PC-9 (cell line): ENCODE measurements around the gene TMEM238. TPM values are rescaled to one million over a fixed set of nuclear protein-coding genes. Genes with fewer than 3 reads are reported as not detected.
"Not testable (repeated sequence)": the region's sequence is repeated elsewhere in the genome, so short reads cannot be mapped to it uniquely, and the experiment has no call there.

Source experiments
- BruUV-seq: library from RNA; stranded (reverse); fragments of 400-500 nt; replicated peaks from 2 replicates; lab custom pipeline; 2021; lab: Mats Ljungman, UMichigan
- CTCF ChIA-PET: fragments of 300-600 bp; sonication (Branson Sonifier 250); formaldehyde crosslinking; loops from one replicate; lab custom pipeline; 2022; ENCODE audit warnings: antibody characterized with exemption; lab: Charles Lee
- POLR2A ChIA-PET: fragments of 300-600 bp; sonication (Branson Sonifier 250); formaldehyde crosslinking; loops from one replicate; lab custom pipeline; 2022; ENCODE audit warnings: antibody characterized with exemption; ENCODE audit not compliant: unreplicated experiment; lab: Charles Lee
- DNase-seq, 2 experiments: peaks; one replicate each; pipeline versions ENCODE4 v3.0.0 to v3.0.0-alpha.2; 2015 to 2022; ENCODE audit warnings: mixed read lengths in 1 of 2
- H2AFZ ChIP-seq: fragments of 200-600 bp; sonication (generic); 2 replicates; pipeline ENCODE4 v1.8.1; 2017; ENCODE audit warnings: antibody characterized with exemption
- H3F3A ChIP-seq: fragments of 200-600 bp; sonication (generic); 2 replicates; pipeline ENCODE4 v1.8.1; 2017; ENCODE audit warnings: antibody characterized with exemption, mild to moderate bottlenecking, low read depth; ENCODE audit not compliant: insufficient read depth
- H3K27ac ChIP-seq: fragments of 200-600 bp; sonication (generic); 2 replicates; pipeline ENCODE4 v1.6.1; 2016; ENCODE audit warnings: mixed run types
- H3K27me3 ChIP-seq: fragments of 200-600 bp; sonication (generic); 2 replicates; pipeline ENCODE4 v1.6.1; 2016; ENCODE audit warnings: low read depth, mixed run types; ENCODE audit not compliant: insufficient read depth
- H3K36me3 ChIP-seq: fragments of 200-600 bp; sonication (generic); 2 replicates; pipeline ENCODE4 v1.6.1; 2016; ENCODE audit warnings: low read depth, mixed run types
- H3K4me1 ChIP-seq: fragments of 200-600 bp; sonication (generic); replicated peaks from 2 replicates; pipeline ENCODE4 v1.6.1; 2016; ENCODE audit warnings: mixed run types; ENCODE audit not compliant: insufficient read depth
- H3K4me2 ChIP-seq: fragments of 200-600 bp; sonication (generic); 2 replicates; pipeline ENCODE4 v1.6.1; 2017; ENCODE audit warnings: mixed run types
- H3K4me3 ChIP-seq: fragments of 200-600 bp; sonication (generic); 2 replicates; pipeline ENCODE4 v1.6.1; 2016; ENCODE audit warnings: mixed run types
- H3K79me2 ChIP-seq: fragments of 200-600 bp; sonication (generic); 2 replicates; pipeline ENCODE4 v1.6.1; 2017; ENCODE audit warnings: low read depth, mixed run types
- H3K9me2 ChIP-seq: fragments of 200-600 bp; sonication (generic); 2 replicates; pipeline ENCODE4 v1.8.1; 2017; ENCODE audit warnings: mild to moderate bottlenecking; ENCODE audit not compliant: insufficient read depth
- H3K9me3 ChIP-seq: fragments of 200-600 bp; sonication (generic); 2 replicates; pipeline ENCODE4 v1.8.1; 2016; ENCODE audit warnings: low read depth; ENCODE audit not compliant: insufficient read depth
- H4K20me1 ChIP-seq: fragments of 200-600 bp; sonication (generic); 2 replicates; pipeline ENCODE4 v1.8.1; 2017; ENCODE audit not compliant: insufficient read depth
- CTCF ChIP-seq: fragments of 200-600 bp; sonication (generic); conservative IDR thresholded peaks from 2 replicates; pipeline ENCODE4 v1.6.1; 2017; ENCODE audit warnings: mixed run types, antibody characterized with exemption, mild to moderate bottlenecking, moderate library complexity
- EZH2 ChIP-seq: fragments of 200-600 bp; sonication (generic); IDR thresholded peaks from 2 replicates; pipeline ENCODE4 v1.8.0; 2017; ENCODE audit warnings: antibody characterized with exemption, low read depth
- intact Hi-C: fragments of 100-400 bp; cut with micrococcal nuclease; formaldehyde crosslinking; loops from one replicate; pipeline ENCODE4 v1.10.0; 2022; ENCODE audit not compliant: unreplicated experiment
- total RNA-seq: library from RNA; stranded (reverse); gene quantifications from 2 replicates; pipeline ENCODE4 v1.2.3, GENCODE V29; 2021

TMEM238 gene
- total RNA-seq, 1 experiment from 2014 or later: 40.4 TPM

GRCh38 chr19:55336101-55336500, 48.0 kb downstream of the TMEM238 start:
- DNase-seq: peak in 1 of 2 experiments; percentile 32
- no peaks in the 10 kb centered on the region for H3K36me3 ChIP-seq
- H3K4me3 ChIP-seq: no peak overlapping the region
- no peaks in the 10 kb centered on the region for H3K9me3 ChIP-seq
- peaks cover 32% of the 10 kb centered on the region; the same call in 1 of the 2 replicates for H3F3A ChIP-seq
- no peaks in the 10 kb centered on the region for H3K9me2 ChIP-seq
- H3K4me2 ChIP-seq: no peak overlapping the region
- H2AFZ ChIP-seq: no peak overlapping the region
- ChIA-PET POLR2A (no interaction called here), CTCF (interaction anchor here (0.6 kb wide), 1 partner anchor 90 kb away, joined by 6 read pairs; no protein-coding TSS in a partner anchor)
- no peak for TF ChIP-seq CTCF
- TF ChIP-seq EZH2: no peak
- no peak overlapping the region for H3K27ac ChIP-seq
- H3K4me1 ChIP-seq: peaks cover 8% of the 10 kb centered on the region
- H4K20me1 ChIP-seq: no peaks in the 10 kb centered on the region
- H3K27me3 ChIP-seq: no peaks in the 10 kb centered on the region
- intact Hi-C loops: no loop called here
- no TSS peak for BruUV-seq
- peaks cover 11% of the 10 kb centered on the region for H3K79me2 ChIP-seq

GRCh38 chr19:55333870-55334269, 50.2 kb downstream of the TMEM238 start:
- no peak overlapping the region for H3K27ac ChIP-seq
- peaks cover 30% of the 10 kb centered on the region; the same call in 1 of the 2 replicates for H3F3A ChIP-seq
- TF ChIP-seq EZH2 (no peak), CTCF (no peak)
- no TSS peak for BruUV-seq
- peaks cover 17% of the 10 kb centered on the region for H3K4me1 ChIP-seq
- H3K27me3 ChIP-seq: no peaks in the 10 kb centered on the region
- H2AFZ ChIP-seq: no peak overlapping the region
- no peak for DNase-seq
- H3K9me2 ChIP-seq: no peaks in the 10 kb centered on the region
- H3K4me3 ChIP-seq: no peak overlapping the region
- H4K20me1 ChIP-seq: no peaks in the 10 kb centered on the region
- intact Hi-C loops: no loop called here
- no peaks in the 10 kb centered on the region for H3K9me3 ChIP-seq
- no peaks in the 10 kb centered on the region for H3K79me2 ChIP-seq
- ChIA-PET POLR2A (interaction anchor here (0.5 to 0.7 kb wide), 3 partner anchors 12 to 386 kb away, joined by 3 to 14 read pairs (median 5); partner anchors contain the start of gene NLRP7), CTCF (no interaction called here)
- no peaks in the 10 kb centered on the region for H3K36me3 ChIP-seq
- no peak overlapping the region for H3K4me2 ChIP-seq

GRCh38 chr19:55329791-55330190, 54.3 kb downstream of the TMEM238 start:
- POLR2A ChIA-PET: interaction anchor here (0.8 kb wide), 1 partner anchor 1727 kb away, joined by 14 read pairs; no protein-coding TSS in a partner anchor
- H4K20me1 ChIP-seq, H3K4me3 ChIP-seq, H3K27me3 ChIP-seq, BruUV-seq, H3K9me2 ChIP-seq, H3K4me2 ChIP-seq, H2AFZ ChIP-seq, H3K36me3 ChIP-seq, H3K79me2 ChIP-seq, H3K27ac ChIP-seq, H3K9me3 ChIP-seq, CTCF ChIA-PET, intact Hi-C loops: not testable (repeated sequence)
- peaks cover 17% of the 10 kb centered on the region for H3K4me1 ChIP-seq
- DNase-seq: peak in 1 of 2 experiments; percentile 59
- H3F3A ChIP-seq: peaks cover 35% of the 10 kb centered on the region; the same call in 1 of the 2 replicates

Other genes starting within 250 kb of the TMEM238 start
- 228 and 266 TPM in 2 replicates for gene TNNT1, start 235.1 kb downstream of the TMEM238 start, total RNA-seq
- 13.7 and 18.2 TPM in 2 replicates for gene TNNI3, start 226.6 kb downstream of the TMEM238 start, total RNA-seq
- 51.8 and 76.6 TPM in 2 replicates for gene DNAAF3, start 217.7 kb downstream of the TMEM238 start, total RNA-seq
- gene SYT5, start 204.0 kb downstream of the TMEM238 start, total RNA-seq: 1.3 and 2.8 TPM in 2 replicates
- 11.7 and 21.4 TPM in 2 replicates for gene PTPRH, start 174.8 kb downstream of the TMEM238 start, total RNA-seq
- 18.1 and 18.4 TPM in 2 replicates for gene TMEM86B, start 155.5 kb downstream of the TMEM238 start, total RNA-seq
- 136 and 159 TPM in 2 replicates for gene PPP6R1, start 125.3 kb downstream of the TMEM238 start, total RNA-seq
- gene HSPBP1, start 104.2 kb downstream of the TMEM238 start, total RNA-seq: 66.2 and 79.6 TPM in 2 replicates
- 6.5 and 14.4 TPM in 2 replicates for gene BRSK1, start 100.3 kb downstream of the TMEM238 start, total RNA-seq
- gene TMEM150B, start 59.0 kb downstream of the TMEM238 start, total RNA-seq: not detected in 2 replicates
- 71.6 and 80.7 TPM in 2 replicates for gene KMT5C, start 44.4 kb downstream of the TMEM238 start, total RNA-seq
- 3.3 and 3.7 TPM in 2 replicates for gene COX6B2, start 29.6 kb downstream of the TMEM238 start, total RNA-seq
- gene GARIN5B, start 21.0 kb downstream of the TMEM238 start, total RNA-seq: 0.11 TPM in 1 of 2 replicates, not detected in the other
- gene IL11, start 13.8 kb downstream of the TMEM238 start, total RNA-seq: 4.1 and 6.6 TPM in 2 replicates
- not detected in 2 replicates for gene TMEM190, start 7.5 kb downstream of the TMEM238 start, total RNA-seq
- gene RPL28, start 1.6 kb upstream of the TMEM238 start, total RNA-seq: 2,433 and 2,547 TPM in 2 replicates
- 359 and 395 TPM in 2 replicates for gene UBE2S, start 23.5 kb upstream of the TMEM238 start, total RNA-seq
- not detected in 2 replicates for gene SHISA7, start 59.0 kb upstream of the TMEM238 start, total RNA-seq
- 92.4 and 113 TPM in 2 replicates for gene ISOC2, start 77.3 kb upstream of the TMEM238 start, total RNA-seq
- 0.73 and 0.74 TPM in 2 replicates for gene C19orf85, start 80.5 kb upstream of the TMEM238 start, total RNA-seq
- gene ZNF628, start 92.3 kb upstream of the TMEM238 start, total RNA-seq: 17.7 and 19.3 TPM in 2 replicates
- gene NAT14, start 100.9 kb upstream of the TMEM238 start, total RNA-seq: 61.6 and 103 TPM in 2 replicates
- gene SSC5D, start 104.1 kb upstream of the TMEM238 start, total RNA-seq: 3.9 and 4.8 TPM in 2 replicates
- 3.5 and 3.9 TPM in 2 replicates for gene SBK2, start 152.8 kb upstream of the TMEM238 start, total RNA-seq
- gene SBK3, start 161.3 kb upstream of the TMEM238 start, total RNA-seq: 41.4 and 45.0 TPM in 2 replicates
- gene ZNF579, start 196.6 kb upstream of the TMEM238 start, total RNA-seq: 49.0 TPM in 2 replicates
- 25.2 and 25.4 TPM in 2 replicates for gene FIZ1, start 215.2 kb upstream of the TMEM238 start, total RNA-seq
- 30.0 and 37.0 TPM in 2 replicates for gene ZNF524, start 216.0 kb upstream of the TMEM238 start, total RNA-seq
- gene ZNF865, start 221.4 kb upstream of the TMEM238 start, total RNA-seq: 26.8 and 30.3 TPM in 2 replicates
- 5.4 and 7.7 TPM in 2 replicates for gene ZNF784, start 240.3 kb upstream of the TMEM238 start, total RNA-seq